Measurements from ENCODE around the gene ZNF256. TPM values are rescaled to one million over a fixed set of nuclear protein-coding genes. Genes with fewer than 3 reads are reported as not detected.
A peak's percentile ranks its signal among the peaks of the same experiment; 100 is the strongest.

The ZNF256 gene
- total RNA-seq, 1 experiment from 2014 or later = 11.0 TPM

DNA sequence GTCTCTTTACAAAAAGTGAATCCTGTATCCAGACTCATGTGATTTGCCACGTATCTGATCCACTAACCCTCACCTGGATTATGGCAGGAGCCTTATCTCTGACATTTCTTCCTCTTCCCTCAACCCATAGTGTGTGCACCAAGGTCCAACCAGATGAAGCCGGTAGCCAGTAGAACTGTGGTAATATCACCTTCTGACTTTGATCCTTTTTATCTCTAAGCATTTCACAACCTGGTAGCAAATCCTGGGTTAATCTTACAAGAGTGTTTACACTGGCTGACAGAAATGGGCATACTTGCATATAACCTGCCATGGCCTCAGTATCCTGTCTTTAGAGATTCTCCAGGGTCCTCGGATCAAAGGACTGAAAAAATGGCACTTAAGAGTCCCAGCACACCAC is 33.0 kb downstream of the ZNF256 start:
- intact Hi-C loops (cut with micrococcal nuclease; ENCODE audit: unreplicated experiment) = no loop called here
- Histone ChIP-seq H3K9me3 (ENCODE audit: low read depth, low read length, poor library complexity, severe bottlenecking) (no peaks in the 10 kb centered on the region), H3K36me3 (ENCODE audit: insufficient read depth, low read length, poor library complexity, severe bottlenecking) (peaks cover 6% of the 10 kb centered on the region), H3K27me3 (replicated peaks; ENCODE audit: insufficient read depth, low read depth, low read length, poor library complexity) (no peaks in the 10 kb centered on the region), H3K27ac (ENCODE audit: low read depth, low read length, poor library complexity, severe bottlenecking) (no peak overlapping the region), H3K4me1 (ENCODE audit: insufficient read depth, low read length, poor library complexity, severe bottlenecking) (no peaks in the 10 kb centered on the region), H3K4me3 (ENCODE audit: low read depth, low read length, poor library complexity, severe bottlenecking) (no peak overlapping the region)
- BruUV-seq (replicated peaks) = no TSS peak
- no peak for DNase-seq (ENCODE audit: low spot score)
- TF ChIP-seq, protein P1, sequence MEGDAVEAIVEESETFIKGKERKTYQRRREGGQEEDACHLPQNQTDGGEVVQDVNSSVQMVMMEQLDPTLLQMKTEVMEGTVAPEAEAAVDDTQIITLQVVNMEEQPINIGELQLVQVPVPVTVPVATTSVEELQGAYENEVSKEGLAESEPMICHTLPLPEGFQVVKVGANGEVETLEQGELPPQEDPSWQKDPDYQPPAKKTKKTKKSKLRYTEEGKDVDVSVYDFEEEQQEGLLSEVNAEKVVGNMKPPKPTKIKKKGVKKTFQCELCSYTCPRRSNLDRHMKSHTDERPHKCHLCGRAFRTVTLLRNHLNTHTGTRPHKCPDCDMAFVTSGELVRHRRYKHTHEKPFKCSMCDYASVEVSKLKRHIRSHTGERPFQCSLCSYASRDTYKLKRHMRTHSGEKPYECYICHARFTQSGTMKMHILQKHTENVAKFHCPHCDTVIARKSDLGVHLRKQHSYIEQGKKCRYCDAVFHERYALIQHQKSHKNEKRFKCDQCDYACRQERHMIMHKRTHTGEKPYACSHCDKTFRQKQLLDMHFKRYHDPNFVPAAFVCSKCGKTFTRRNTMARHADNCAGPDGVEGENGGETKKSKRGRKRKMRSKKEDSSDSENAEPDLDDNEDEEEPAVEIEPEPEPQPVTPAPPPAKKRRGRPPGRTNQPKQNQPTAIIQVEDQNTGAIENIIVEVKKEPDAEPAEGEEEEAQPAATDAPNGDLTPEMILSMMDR (conservative IDR thresholded peaks at IDR 0.05; ENCODE audit: low read depth, low read length) = no peak
- TF ChIP-seq EZH2 (IDR thresholded peaks at IDR 0.05; ENCODE audit: borderline replicate concordance, low read depth, low read length, poor library complexity, severe bottlenecking) = no peak
- POLR2A ChIA-PET (ENCODE audit: low non-redundant PET) = no interaction called here
- CTCF ChIA-PET = no interaction called here

DNA sequence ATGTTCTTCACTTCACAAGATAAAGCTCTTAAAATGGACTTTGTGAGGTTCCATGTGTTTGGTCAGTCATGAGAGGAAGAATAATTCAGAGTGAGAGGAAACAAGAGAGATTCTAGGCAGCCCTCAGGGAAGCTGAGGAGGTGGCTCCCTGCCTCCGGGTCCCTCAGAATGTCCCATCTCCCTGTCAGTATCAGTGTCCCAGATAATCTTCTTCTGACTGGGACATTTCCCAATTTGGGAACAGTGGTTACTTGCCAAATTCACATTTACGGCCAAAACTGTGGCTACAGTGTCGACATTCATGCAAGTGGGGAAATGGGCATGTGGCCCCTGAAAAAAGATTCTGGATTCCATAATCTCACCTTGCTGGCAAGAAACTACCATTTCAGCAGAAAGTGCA is 40.1 kb downstream of the ZNF256 start:
- BruUV-seq (replicated peaks) = no TSS peak
- no peak overlapping the region for H3K4me3 ChIP-seq (ENCODE audit: low read depth, low read length, poor library complexity, severe bottlenecking)
- TF ChIP-seq EZH2 (IDR thresholded peaks at IDR 0.05; ENCODE audit: borderline replicate concordance, low read depth, low read length, poor library complexity, severe bottlenecking) = no peak
- TF ChIP-seq, protein P1 (conservative IDR thresholded peaks at IDR 0.05; ENCODE audit: low read depth, low read length) = no peak
- ChIA-PET CTCF (no interaction called here), POLR2A (ENCODE audit: low non-redundant PET) (no interaction called here)
- intact Hi-C loops (cut with micrococcal nuclease; ENCODE audit: unreplicated experiment) = no loop called here
- peaks cover 7% of the 10 kb centered on the region for H3K36me3 ChIP-seq (ENCODE audit: insufficient read depth, low read length, poor library complexity, severe bottlenecking)
- no peak overlapping the region for H3K27ac ChIP-seq (ENCODE audit: low read depth, low read length, poor library complexity, severe bottlenecking)
- H3K4me1 ChIP-seq (ENCODE audit: insufficient read depth, low read length, poor library complexity, severe bottlenecking) = no peaks in the 10 kb centered on the region
- no peak for DNase-seq (ENCODE audit: low spot score)
- H3K9me3 ChIP-seq (ENCODE audit: low read depth, low read length, poor library complexity, severe bottlenecking) = no peaks in the 10 kb centered on the region
- H3K27me3 ChIP-seq (replicated peaks; ENCODE audit: insufficient read depth, low read depth, low read length, poor library complexity) = no peaks in the 10 kb centered on the region

DNA sequence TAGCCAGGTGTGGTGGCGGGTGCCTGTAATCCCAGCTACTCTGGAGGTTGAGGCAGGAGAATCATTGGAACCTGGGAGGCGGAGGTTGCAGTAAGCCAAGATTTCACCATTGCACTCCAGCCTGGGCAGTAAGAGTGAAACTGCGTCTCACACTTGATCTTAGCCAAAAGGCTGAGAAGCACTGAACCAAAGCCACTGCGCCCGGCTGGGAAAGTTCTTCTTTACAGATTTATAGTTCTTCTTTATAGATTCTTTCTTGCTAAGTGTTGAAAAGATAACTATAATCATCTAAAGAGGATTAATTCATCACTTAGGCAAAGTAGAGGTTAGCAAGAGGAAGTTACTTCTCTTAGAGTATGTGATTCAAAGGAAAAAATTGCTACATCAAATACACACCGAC is 42.2 kb downstream of the ZNF256 start:
- intact Hi-C loops (cut with micrococcal nuclease; ENCODE audit: unreplicated experiment) = no loop called here
- Histone ChIP-seq H3K4me1 (ENCODE audit: insufficient read depth, low read length, poor library complexity, severe bottlenecking) (no peaks in the 10 kb centered on the region), H3K27ac (ENCODE audit: low read depth, low read length, poor library complexity, severe bottlenecking) (peak overlapping the region; percentile 30), H3K9me3 (ENCODE audit: low read depth, low read length, poor library complexity, severe bottlenecking) (no peaks in the 10 kb centered on the region), H3K36me3 (ENCODE audit: insufficient read depth, low read length, poor library complexity, severe bottlenecking) (peaks cover 7% of the 10 kb centered on the region), H3K27me3 (replicated peaks; ENCODE audit: insufficient read depth, low read depth, low read length, poor library complexity) (no peaks in the 10 kb centered on the region), H3K4me3 (ENCODE audit: low read depth, low read length, poor library complexity, severe bottlenecking) (no peak overlapping the region)
- DNase-seq (ENCODE audit: low spot score) = no peak
- POLR2A ChIA-PET (ENCODE audit: low non-redundant PET) = no interaction called here
- no peak for TF ChIP-seq EZH2 (IDR thresholded peaks at IDR 0.05; ENCODE audit: borderline replicate concordance, low read depth, low read length, poor library complexity, severe bottlenecking)
- TF ChIP-seq, protein P1 (conservative IDR thresholded peaks at IDR 0.05; ENCODE audit: low read depth, low read length) = no peak
- no TSS peak for BruUV-seq (replicated peaks)
- CTCF ChIA-PET = no interaction called here

All from A673 (cell line).